GM23338 (cell line): ENCODE data around the gene CACNA1A. TPM values are rescaled to one million over a fixed set of nuclear protein-coding genes. Genes with fewer than 3 reads are reported as not detected.

ENCODE experiments used
- ATAC-seq: fragments of 200-7000 bp; cut with Tn5 transposase; 3 replicates; pipeline ENCODE4 v1.9.1; 2020
- DNase-seq: peaks from one replicate; pipeline ENCODE4 v3.0.0-alpha.2; 2015; ENCODE audit warnings: low spot score
- H2AFZ ChIP-seq: fragments of 200-600 bp; sonication (generic); 2 replicates; pipeline ENCODE4 v1.8.0; 2016; ENCODE audit warnings: antibody characterized with exemption, mild to moderate bottlenecking, moderate library complexity
- H3F3A ChIP-seq: fragments of 200-600 bp; sonication (generic); replicated peaks from 2 replicates; pipeline ENCODE4 v1.8.0; 2017; ENCODE audit warnings: antibody characterized with exemption, mixed run types, low read depth
- H3K27ac ChIP-seq: fragments of 200-600 bp; sonication (generic); 2 replicates; pipeline ENCODE4 v1.6.1; 2016; ENCODE audit warnings: low read depth
- H3K27me3 ChIP-seq: fragments of 200-600 bp; sonication (generic); 2 replicates; pipeline ENCODE4 v1.8.0; 2016; ENCODE audit warnings: mild to moderate bottlenecking, mixed run types, moderate library complexity; ENCODE audit not compliant: insufficient read depth
- H3K36me3 ChIP-seq: fragments of 200-600 bp; sonication (generic); 2 replicates; pipeline ENCODE4 v1.8.0; 2016; ENCODE audit warnings: mild to moderate bottlenecking; ENCODE audit not compliant: insufficient read depth
- H3K4me1 ChIP-seq: fragments of 200-600 bp; sonication (generic); 2 replicates; pipeline ENCODE4 v1.8.0; 2016; ENCODE audit warnings: mild to moderate bottlenecking, moderate library complexity; ENCODE audit not compliant: insufficient read depth
- H3K4me2 ChIP-seq: fragments of 200-600 bp; sonication (generic); 2 replicates; pipeline ENCODE4 v1.7.1; 2017; ENCODE audit warnings: mixed run types
- H3K4me3 ChIP-seq: fragments of 200-600 bp; sonication (generic); 2 replicates; pipeline ENCODE4 v1.6.1; 2016; ENCODE audit warnings: mixed run types
- H3K79me2 ChIP-seq: fragments of 200-600 bp; sonication (generic); replicated peaks from 2 replicates; pipeline ENCODE4 v1.8.0; 2017; ENCODE audit warnings: mild to moderate bottlenecking; ENCODE audit not compliant: insufficient read depth
- H3K9me2 ChIP-seq: fragments of 200-600 bp; sonication (generic); 2 replicates; pipeline ENCODE4 v1.8.0; 2017; ENCODE audit not compliant: insufficient read depth
- H4K20me1 ChIP-seq: fragments of 200-600 bp; sonication (generic); replicated peaks from 2 replicates; pipeline ENCODE4 v1.8.0; 2017; ENCODE audit warnings: mild to moderate bottlenecking; ENCODE audit not compliant: insufficient read depth
- H3K27ac Mint-ChIP-seq: 2 replicates; pipeline ENCODE4 v1.8.0; 2020; ENCODE audit warnings: inconsistent platforms, mild to moderate bottlenecking, moderate library complexity, mixed read lengths
- H3K27me3 Mint-ChIP-seq: 3 replicates; pipeline ENCODE4 v1.8.0; 2022; ENCODE audit warnings: low read depth, mild to moderate bottlenecking, moderate library complexity, mixed read lengths, inconsistent platforms; ENCODE audit not compliant: insufficient read depth, poor library complexity
- H3K36me3 Mint-ChIP-seq: 3 replicates; pipeline ENCODE4 v1.8.0; 2021; ENCODE audit warnings: low read depth, mild to moderate bottlenecking, inconsistent platforms, moderate library complexity, mixed read lengths
- H3K4me1 Mint-ChIP-seq: 3 replicates; pipeline ENCODE4 v1.8.0; 2020; ENCODE audit warnings: mild to moderate bottlenecking, inconsistent platforms, mixed read lengths
- H3K4me3 Mint-ChIP-seq: 3 replicates; pipeline ENCODE4 v1.8.0; 2021; ENCODE audit warnings: moderate library complexity, mild to moderate bottlenecking, inconsistent platforms, mixed read lengths
- H3K9me3 Mint-ChIP-seq: 3 replicates; pipeline ENCODE4 v1.8.0; 2020; ENCODE audit warnings: moderate library complexity, mild to moderate bottlenecking, inconsistent platforms, mixed read lengths
- CREB1 ChIP-seq: fragments of 250-450 bp; sonication (Bioruptor Pico); IDR thresholded peaks from 2 replicates; pipeline ENCODE4 v1.5.0; 2020; ENCODE audit warnings: low read depth, mild to moderate bottlenecking, moderate library complexity
- EZH2 ChIP-seq: fragments of 200-600 bp; sonication (generic); IDR thresholded peaks from one replicate; pipeline ENCODE4 v1.8.0; 2017; ENCODE audit warnings: antibody characterized with exemption, mild to moderate bottlenecking, low read depth; ENCODE audit not compliant: unreplicated experiment
- EZH2phosphoT487 ChIP-seq: fragments of 200-600 bp; sonication (generic); IDR thresholded peaks from one replicate; pipeline ENCODE4 v1.8.1; 2018; ENCODE audit warnings: antibody characterized with exemption; ENCODE audit not compliant: unreplicated experiment
- JUNB ChIP-seq: IDR thresholded peaks from one replicate; pipeline ENCODE4 v1.6.1; 2016; ENCODE audit warnings: antibody characterized with exemption; ENCODE audit not compliant: unreplicated experiment
- POLR2AphosphoS5 ChIP-seq: IDR thresholded peaks from 2 replicates; pipeline ENCODE4 v1.6.1; 2016; ENCODE audit warnings: antibody characterized with exemption, low read depth
- STAT1 ChIP-seq: IDR thresholded peaks from one replicate; pipeline ENCODE4 v1.6.1; 2016; ENCODE audit warnings: antibody characterized with exemption; ENCODE audit not compliant: unreplicated experiment
- ZNF114 ChIP-seq: fragments of 250-450 bp; sonication (Bioruptor Pico); IDR thresholded peaks from 2 replicates; pipeline ENCODE4 v1.5.0; 2020; ENCODE audit warnings: mild to moderate bottlenecking, moderate library complexity
- ZNF331 ChIP-seq: fragments of 250-450 bp; sonication (Bioruptor Pico); IDR thresholded peaks from 2 replicates; pipeline ENCODE4 v1.5.0; 2020; ENCODE audit warnings: low read depth, mild to moderate bottlenecking, moderate library complexity
- polyA plus RNA-seq: library from polyadenylated mRNA; unstranded; fragments of >200 nt; fragmentation: Nextera tagmentation; extraction: Ambion mirVana; gene quantifications from 2 replicates; pipeline ENCODE4 v1.2.1, GENCODE V29; 2016
- total RNA-seq: library from RNA; depleted of rRNA; stranded (reverse); fragments of >200 nt; shearing (Covaris generic); gene quantifications from 2 replicates; pipeline ENCODE4 v1.2.3, GENCODE V29; 2014
- TF ChIP-seq, protein P1 (sequence below): IDR thresholded peaks from 2 replicates; pipeline ENCODE4 v1.6.1; 2016; ENCODE audit warnings: antibody characterized with exemption
- TF ChIP-seq, protein P2 (sequence below), 2 experiments: fragments of 200-600 bp in 1 of 2; sonication (generic) in 1 of 2; conservative IDR thresholded peaks; 2 replicates each; pipeline versions ENCODE4 v1.5.1 to v1.6.1; 2016 to 2017; ENCODE audit warnings: antibody characterized with exemption in 2 of 2, low read depth in 2 of 2, mild to moderate bottlenecking in 2 of 2, moderate library complexity in 1 of 2
- TF ChIP-seq, protein P3 (sequence below): fragments of 250-450 bp; sonication (Bioruptor Pico); IDR thresholded peaks from 2 replicates; pipeline ENCODE4 v1.5.0; 2020; ENCODE audit warnings: mild to moderate bottlenecking, moderate library complexity

CACNA1A gene
- total and polyA plus RNA-seq, 2 experiments from 2014 or later: 7.4 to 20.3 TPM

DNA sequence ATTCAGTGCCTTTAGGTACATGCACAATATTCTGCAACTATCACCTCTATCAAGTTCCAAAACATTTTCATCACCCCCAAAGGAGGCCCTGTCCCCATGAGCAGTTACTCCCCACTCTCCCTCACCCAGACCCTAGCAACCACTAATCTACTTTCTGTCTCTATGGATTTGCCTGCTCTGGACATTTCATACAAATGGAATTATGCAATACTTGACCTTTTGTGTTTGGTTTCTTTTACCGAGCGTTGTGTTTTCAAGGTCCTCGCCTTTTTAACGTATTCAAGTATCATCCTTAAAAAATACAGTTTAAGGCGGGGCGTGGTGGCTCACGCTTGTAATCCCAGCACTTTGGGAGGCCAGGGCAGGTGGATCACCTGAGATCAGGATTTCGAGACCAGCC, 196.4 kb downstream of the CACNA1A start (continued):
- TF ChIP-seq ZNF331 (CRISPR knock-in tag) (no peak), STAT1 (no peak)
- TF ChIP-seq, protein P1, sequence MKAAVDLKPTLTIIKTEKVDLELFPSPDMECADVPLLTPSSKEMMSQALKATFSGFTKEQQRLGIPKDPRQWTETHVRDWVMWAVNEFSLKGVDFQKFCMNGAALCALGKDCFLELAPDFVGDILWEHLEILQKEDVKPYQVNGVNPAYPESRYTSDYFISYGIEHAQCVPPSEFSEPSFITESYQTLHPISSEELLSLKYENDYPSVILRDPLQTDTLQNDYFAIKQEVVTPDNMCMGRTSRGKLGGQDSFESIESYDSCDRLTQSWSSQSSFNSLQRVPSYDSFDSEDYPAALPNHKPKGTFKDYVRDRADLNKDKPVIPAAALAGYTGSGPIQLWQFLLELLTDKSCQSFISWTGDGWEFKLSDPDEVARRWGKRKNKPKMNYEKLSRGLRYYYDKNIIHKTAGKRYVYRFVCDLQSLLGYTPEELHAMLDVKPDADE: no peak
- TF ChIP-seq, protein P2, sequence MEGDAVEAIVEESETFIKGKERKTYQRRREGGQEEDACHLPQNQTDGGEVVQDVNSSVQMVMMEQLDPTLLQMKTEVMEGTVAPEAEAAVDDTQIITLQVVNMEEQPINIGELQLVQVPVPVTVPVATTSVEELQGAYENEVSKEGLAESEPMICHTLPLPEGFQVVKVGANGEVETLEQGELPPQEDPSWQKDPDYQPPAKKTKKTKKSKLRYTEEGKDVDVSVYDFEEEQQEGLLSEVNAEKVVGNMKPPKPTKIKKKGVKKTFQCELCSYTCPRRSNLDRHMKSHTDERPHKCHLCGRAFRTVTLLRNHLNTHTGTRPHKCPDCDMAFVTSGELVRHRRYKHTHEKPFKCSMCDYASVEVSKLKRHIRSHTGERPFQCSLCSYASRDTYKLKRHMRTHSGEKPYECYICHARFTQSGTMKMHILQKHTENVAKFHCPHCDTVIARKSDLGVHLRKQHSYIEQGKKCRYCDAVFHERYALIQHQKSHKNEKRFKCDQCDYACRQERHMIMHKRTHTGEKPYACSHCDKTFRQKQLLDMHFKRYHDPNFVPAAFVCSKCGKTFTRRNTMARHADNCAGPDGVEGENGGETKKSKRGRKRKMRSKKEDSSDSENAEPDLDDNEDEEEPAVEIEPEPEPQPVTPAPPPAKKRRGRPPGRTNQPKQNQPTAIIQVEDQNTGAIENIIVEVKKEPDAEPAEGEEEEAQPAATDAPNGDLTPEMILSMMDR (conservative IDR thresholded peaks at IDR 0.05; ENCODE audit: low read depth in 2 of 2): no peak

DNA sequence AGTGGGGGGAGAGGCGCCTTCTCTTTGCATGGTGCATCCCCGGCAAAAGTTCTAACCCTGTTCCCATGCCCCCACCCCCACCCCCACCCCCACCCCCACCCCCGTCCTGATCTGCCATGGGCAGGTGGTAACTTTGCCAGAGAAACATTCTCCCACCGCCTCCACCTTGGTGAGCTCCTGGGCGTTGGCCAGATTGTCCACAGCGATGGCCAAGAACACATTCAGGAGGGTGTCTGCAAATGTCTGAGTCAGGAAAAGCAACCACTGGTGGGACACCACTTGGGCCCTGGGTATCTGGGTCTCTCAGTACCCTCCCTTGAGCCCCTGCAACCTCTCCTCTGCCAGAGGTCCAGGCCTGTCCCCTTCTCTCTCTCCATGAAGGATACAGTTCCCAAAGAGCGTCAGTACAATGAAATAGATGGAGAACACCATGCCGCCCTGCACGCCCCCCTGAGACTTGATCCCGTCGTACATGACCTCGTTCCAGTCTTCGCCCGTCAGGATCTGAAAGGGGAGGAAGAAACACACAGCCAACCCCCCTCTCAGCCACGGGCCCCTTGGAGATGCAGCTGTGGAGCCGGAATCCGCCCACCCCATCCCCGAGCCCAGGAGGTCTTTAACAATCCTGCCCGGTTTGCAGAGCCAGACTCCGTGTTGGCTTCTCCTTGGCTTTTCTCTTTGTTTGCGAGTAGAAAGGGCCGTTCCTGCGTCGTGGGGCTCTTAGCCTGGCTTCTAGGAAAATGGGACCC, 202.7 kb downstream of the CACNA1A start:
- H3K9me2 ChIP-seq: no peaks in the 10 kb centered on the region
- no peaks in the 10 kb centered on the region for H3K79me2 ChIP-seq
- H4K20me1 ChIP-seq: no peaks in the 10 kb centered on the region; the same call in 1 of the 2 replicates
- H3K4me3 Mint-ChIP-seq: no peak overlapping the region
- H3K36me3 ChIP-seq: no peaks in the 10 kb centered on the region
- H3K27ac Mint-ChIP-seq: no peak overlapping the region
- H3K4me1 Mint-ChIP-seq: peaks cover 6% of the 10 kb centered on the region; the same call in 1 of the 3 replicates
- H3K9me3 Mint-ChIP-seq: peaks cover 3% of the 10 kb centered on the region; the same call in 1 of the 3 replicates
- H3F3A ChIP-seq: 0 out of 2 replicates have a peak, but pooled peaks cover 6% of the 10 kb centered on the region
- DNase-seq (no peak), ATAC-seq (no peak)
- no peak overlapping the region for H3K27ac ChIP-seq
- peaks cover 4% of the 10 kb centered on the region; the same call in 1 of the 2 replicates for H3K4me1 ChIP-seq
- no peak overlapping the region for H3K4me3 ChIP-seq
- H3K27me3 Mint-ChIP-seq: peaks cover 3% of the 10 kb centered on the region
- H3K4me2 ChIP-seq: no peak overlapping the region
- peaks cover 12% of the 10 kb centered on the region; the same call in 2 of the 3 replicates for H3K36me3 Mint-ChIP-seq
- no peak overlapping the region for H2AFZ ChIP-seq
- peaks cover 5% of the 10 kb centered on the region; the same call in 1 of the 2 replicates for H3K27me3 ChIP-seq
- TF ChIP-seq EZH2 (no peak), CREB1 (CRISPR knock-in tag) (no peak), JUNB (no peak), POLR2AphosphoS5 (no peak), ZNF114 (CRISPR knock-in tag) (no peak), EZH2phosphoT487 (no peak), ZNF331 (CRISPR knock-in tag) (no peak)
- TF ChIP-seq, protein P1: no peak
- TF ChIP-seq, protein P3, sequence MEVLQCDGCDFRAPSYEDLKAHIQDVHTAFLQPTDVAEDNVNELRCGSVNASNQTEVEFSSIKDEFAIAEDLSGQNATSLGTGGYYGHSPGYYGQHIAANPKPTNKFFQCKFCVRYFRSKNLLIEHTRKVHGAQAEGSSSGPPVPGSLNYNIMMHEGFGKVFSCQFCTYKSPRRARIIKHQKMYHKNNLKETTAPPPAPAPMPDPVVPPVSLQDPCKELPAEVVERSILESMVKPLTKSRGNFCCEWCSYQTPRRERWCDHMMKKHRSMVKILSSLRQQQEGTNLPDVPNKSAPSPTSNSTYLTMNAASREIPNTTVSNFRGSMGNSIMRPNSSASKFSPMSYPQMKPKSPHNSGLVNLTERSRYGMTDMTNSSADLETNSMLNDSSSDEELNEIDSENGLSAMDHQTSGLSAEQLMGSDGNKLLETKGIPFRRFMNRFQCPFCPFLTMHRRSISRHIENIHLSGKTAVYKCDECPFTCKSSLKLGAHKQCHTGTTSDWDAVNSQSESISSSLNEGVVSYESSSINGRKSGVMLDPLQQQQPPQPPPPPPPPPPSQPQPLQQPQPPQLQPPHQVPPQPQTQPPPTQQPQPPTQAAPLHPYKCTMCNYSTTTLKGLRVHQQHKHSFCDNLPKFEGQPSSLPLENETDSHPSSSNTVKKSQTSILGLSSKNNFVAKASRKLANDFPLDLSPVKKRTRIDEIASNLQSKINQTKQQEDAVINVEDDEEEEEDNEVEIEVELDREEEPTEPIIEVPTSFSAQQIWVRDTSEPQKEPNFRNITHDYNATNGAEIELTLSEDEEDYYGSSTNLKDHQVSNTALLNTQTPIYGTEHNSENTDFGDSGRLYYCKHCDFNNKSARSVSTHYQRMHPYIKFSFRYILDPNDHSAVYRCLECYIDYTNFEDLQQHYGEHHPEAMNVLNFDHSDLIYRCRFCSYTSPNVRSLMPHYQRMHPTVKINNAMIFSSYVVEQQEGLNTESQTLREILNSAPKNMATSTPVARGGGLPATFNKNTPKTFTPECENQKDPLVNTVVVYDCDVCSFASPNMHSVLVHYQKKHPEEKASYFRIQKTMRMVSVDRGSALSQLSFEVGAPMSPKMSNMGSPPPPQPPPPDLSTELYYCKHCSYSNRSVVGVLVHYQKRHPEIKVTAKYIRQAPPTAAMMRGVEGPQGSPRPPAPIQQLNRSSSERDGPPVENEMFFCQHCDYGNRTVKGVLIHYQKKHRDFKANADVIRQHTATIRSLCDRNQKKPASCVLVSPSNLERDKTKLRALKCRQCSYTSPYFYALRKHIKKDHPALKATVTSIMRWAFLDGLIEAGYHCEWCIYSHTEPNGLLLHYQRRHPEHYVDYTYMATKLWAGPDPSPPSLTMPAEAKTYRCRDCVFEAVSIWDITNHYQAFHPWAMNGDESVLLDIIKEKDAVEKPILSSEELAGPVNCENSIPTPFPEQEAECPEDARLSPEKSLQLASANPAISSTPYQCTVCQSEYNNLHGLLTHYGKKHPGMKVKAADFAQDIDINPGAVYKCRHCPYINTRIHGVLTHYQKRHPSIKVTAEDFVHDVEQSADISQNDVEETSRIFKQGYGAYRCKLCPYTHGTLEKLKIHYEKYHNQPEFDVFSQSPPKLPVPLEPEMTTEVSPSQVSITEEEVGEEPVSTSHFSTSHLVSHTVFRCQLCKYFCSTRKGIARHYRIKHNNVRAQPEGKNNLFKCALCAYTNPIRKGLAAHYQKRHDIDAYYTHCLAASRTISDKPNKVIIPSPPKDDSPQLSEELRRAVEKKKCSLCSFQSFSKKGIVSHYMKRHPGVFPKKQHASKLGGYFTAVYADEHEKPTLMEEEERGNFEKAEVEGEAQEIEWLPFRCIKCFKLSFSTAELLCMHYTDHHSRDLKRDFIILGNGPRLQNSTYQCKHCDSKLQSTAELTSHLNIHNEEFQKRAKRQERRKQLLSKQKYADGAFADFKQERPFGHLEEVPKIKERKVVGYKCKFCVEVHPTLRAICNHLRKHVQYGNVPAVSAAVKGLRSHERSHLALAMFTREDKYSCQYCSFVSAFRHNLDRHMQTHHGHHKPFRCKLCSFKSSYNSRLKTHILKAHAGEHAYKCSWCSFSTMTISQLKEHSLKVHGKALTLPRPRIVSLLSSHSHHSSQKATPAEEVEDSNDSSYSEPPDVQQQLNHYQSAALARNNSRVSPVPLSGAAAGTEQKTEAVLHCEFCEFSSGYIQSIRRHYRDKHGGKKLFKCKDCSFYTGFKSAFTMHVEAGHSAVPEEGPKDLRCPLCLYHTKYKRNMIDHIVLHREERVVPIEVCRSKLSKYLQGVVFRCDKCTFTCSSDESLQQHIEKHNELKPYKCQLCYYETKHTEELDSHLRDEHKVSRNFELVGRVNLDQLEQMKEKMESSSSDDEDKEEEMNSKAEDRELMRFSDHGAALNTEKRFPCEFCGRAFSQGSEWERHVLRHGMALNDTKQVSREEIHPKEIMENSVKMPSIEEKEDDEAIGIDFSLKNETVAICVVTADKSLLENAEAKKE (CRISPR knock-in tag): no peak
